Measurements from ENCODE around the gene ADGRG6. TPM values are rescaled to one million over a fixed set of nuclear protein-coding genes. Genes with fewer than 3 reads are reported as not detected.

Gene ADGRG6
- total and polyA plus RNA-seq, 9 of the 15 experiments (the other 6 are each of a cell fraction or from before 2014, with no cell fraction given): under 0.01 to 0.11 (median 0.05) TPM; not detected in 5

GRCh38 chr6:142421285-142422117 lies 119.7 kb downstream of the ADGRG6 start:
- no peaks in the 10 kb centered on the region for H3K27me3 ChIP-seq (ENCODE audit: control insufficient read depth in 2 of 2, insufficient read depth in 2 of 2, low read length in 2 of 2)
- no peak overlapping the region for H3K4me2 ChIP-seq (ENCODE audit: insufficient read depth, low read length)
- no peak overlapping the region for H3K4me3 ChIP-seq
- ATAC-seq (no peak), DNase-seq (ENCODE audit: extremely low read depth in 1 of 4, low spot score in 3 of 4) (no peak), FAIRE-seq (no peak)
- H3K9me1 ChIP-seq (ENCODE audit: control insufficient read depth, insufficient read depth, low read length): no peaks in the 10 kb centered on the region
- H4K20me1 ChIP-seq (replicated peaks; ENCODE audit: control insufficient read depth, insufficient read depth, low read length): no peaks in the 10 kb centered on the region
- no peaks in the 10 kb centered on the region for H3K36me3 ChIP-seq (ENCODE audit: control insufficient read depth, insufficient read depth, low read length)
- H3K79me2 ChIP-seq (ENCODE audit: control insufficient read depth, insufficient read depth, low read length): no peaks in the 10 kb centered on the region
- no peaks in the 10 kb centered on the region for H3K9me3 ChIP-seq (replicated peaks; ENCODE audit: control insufficient read depth, insufficient read depth, low read depth, low read length)
- no peak overlapping the region for H2AFZ ChIP-seq (ENCODE audit: low read depth, low read length)
- intact Hi-C loops (cut with micrococcal nuclease) (no loop called here), in situ Hi-C loops (cut with MboI) (no loop called here)
- CTCF ChIA-PET (ENCODE audit: low intra/inter-chr PET ratio): no interaction called here
- no TSS peak for BruUV-seq (replicated peaks)
- no peak overlapping the region for H3K9ac ChIP-seq (ENCODE audit: insufficient read depth in 1 of 2, low read depth in 2 of 2, low read length in 2 of 2)
- POLR2A ChIA-PET: no interaction called here
- no peak overlapping the region for H3K27ac ChIP-seq (ENCODE audit: extremely low read depth, low read depth, low read length)
- H3K4me1 ChIP-seq (replicated peaks in 1 of 2; ENCODE audit: control insufficient read depth in 2 of 2, insufficient read depth in 2 of 2, low read length in 2 of 2): no peaks in the 10 kb centered on the region
- TF ChIP-seq L3MBTL2 (IDR thresholded peaks at IDR 0.05) (no peak), CHD7 (IDR thresholded peaks at IDR 0.05; ENCODE audit: low read depth, low read length) (no peak), RFX7 (CRISPR knock-in tag; IDR thresholded peaks at IDR 0.05) (no peak), MBD2 (IDR thresholded peaks at IDR 0.05; ENCODE audit: borderline replicate concordance, low read depth) (no peak), NCOR1 (IDR thresholded peaks at IDR 0.05) (no peak), GATAD2B (IDR thresholded peaks at IDR 0.05; ENCODE audit: borderline replicate concordance) (no peak), CTBP1 (IDR thresholded peaks at IDR 0.05; ENCODE audit: borderline replicate concordance) (no peak), ZNF23 (CRISPR knock-in tag; IDR thresholded peaks at IDR 0.05) (no peak), TBP (optimal IDR thresholded peaks at IDR 0.05; ENCODE audit: low read depth, low read length) (no peak)
